GM18861 (cell line): ENCODE measurements around the gene TUBB3.
"Not testable (repeated sequence)": the region's sequence is repeated elsewhere in the genome, so short reads cannot be mapped to it uniquely, and the experiment has no call there.

ENCODE experiments used
- ATAC-seq: cut with Tn5 transposase; IDR thresholded peaks from one replicate; pipeline ENCODE4 v1.9.1; 2021; ENCODE audit not compliant: unreplicated experiment

TUBB3 gene

GRCh38 chr16:89917773-89918452 is 5.2 kb upstream of the TUBB3 start:
- peak; percentile 90 for ATAC-seq

GRCh38 chr16:89918453-89919347 is 4.4 kb upstream of the TUBB3 start, which contains the start of gene MC1R:
Gene MC1R (plus strand): TSS chr16:89918862. CDS start chr16:89919259, 397 bp downstream.
- no peak for ATAC-seq

- no peak for ATAC-seq
Measured at GRCh38 chr16:89919535-89920406, 3.4 kb upstream of the TUBB3 start.

- ATAC-seq = no peak
Measured at GRCh38 chr16:89920723-89921122, 2.4 kb upstream of the TUBB3 start.

- no peak for ATAC-seq
Measured at GRCh38 chr16:89921131-89921701, 1.9 kb upstream of the TUBB3 start.

GRCh38 chr16:89921702-89922476 is 1.3 kb upstream of the TUBB3 start:
- no peak for ATAC-seq

GRCh38 chr16:89922477-89922883 is 662 bp upstream of the TUBB3 start:
- ATAC-seq = no peak

- ATAC-seq = no peak
Measured at GRCh38 chr16:89923640-89924296, 626 bp downstream of the TUBB3 start.

GRCh38 chr16:89924297-89924924 is 1.3 kb downstream of the TUBB3 start:
- no peak for ATAC-seq

GRCh38 chr16:89924925-89925307 is 1.8 kb downstream of the TUBB3 start:
- no peak for ATAC-seq

- ATAC-seq = no peak
Measured at GRCh38 chr16:89925596-89926079, 2.5 kb downstream of the TUBB3 start.

GRCh38 chr16:89931305-89931896 is 8.3 kb downstream of the TUBB3 start:
- no peak for ATAC-seq

- ATAC-seq = no peak
Measured at GRCh38 chr16:89931964-89932363, 8.8 kb downstream of the TUBB3 start.

- ATAC-seq = not testable (repeated sequence)
Measured at GRCh38 chr16:89934019-89934418, 10.9 kb downstream of the TUBB3 start.

- ATAC-seq = no peak
Measured at GRCh38 chr16:89934611-89935553, 11.7 kb downstream of the TUBB3 start.

- ATAC-seq = not testable (repeated sequence)
Measured at GRCh38 chr16:89935620-89936019, 12.5 kb downstream of the TUBB3 start.

- ATAC-seq = no peak
Measured at GRCh38 chr16:89936034-89936433, 12.9 kb downstream of the TUBB3 start.
